ENCODE measurements around the gene GAPDHS.

DNA sequence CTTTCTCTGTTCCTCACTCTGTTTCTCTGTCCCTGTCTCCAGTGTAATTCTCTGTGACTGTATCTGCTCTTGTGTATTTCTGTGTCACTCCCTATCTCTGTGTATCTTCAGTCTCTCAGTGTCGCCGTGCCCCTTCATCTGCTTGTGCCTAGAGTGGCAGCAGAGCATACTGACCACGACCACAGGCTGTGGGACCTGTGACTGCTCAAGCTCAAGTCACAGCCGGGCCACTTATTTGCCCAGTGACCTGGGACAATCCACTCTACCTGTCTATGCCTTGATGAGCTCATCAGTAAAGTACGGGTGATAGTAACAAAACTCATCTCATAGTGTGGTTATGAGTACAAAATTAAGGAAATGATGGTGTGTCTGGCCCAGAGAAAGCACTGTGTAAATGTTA lies 20.8 kb downstream of the GAPDHS start:
- TF ChIP-seq POLR2A (IDR thresholded peaks at IDR 0.05) = no peak
- TF ChIP-seq, protein P1, sequence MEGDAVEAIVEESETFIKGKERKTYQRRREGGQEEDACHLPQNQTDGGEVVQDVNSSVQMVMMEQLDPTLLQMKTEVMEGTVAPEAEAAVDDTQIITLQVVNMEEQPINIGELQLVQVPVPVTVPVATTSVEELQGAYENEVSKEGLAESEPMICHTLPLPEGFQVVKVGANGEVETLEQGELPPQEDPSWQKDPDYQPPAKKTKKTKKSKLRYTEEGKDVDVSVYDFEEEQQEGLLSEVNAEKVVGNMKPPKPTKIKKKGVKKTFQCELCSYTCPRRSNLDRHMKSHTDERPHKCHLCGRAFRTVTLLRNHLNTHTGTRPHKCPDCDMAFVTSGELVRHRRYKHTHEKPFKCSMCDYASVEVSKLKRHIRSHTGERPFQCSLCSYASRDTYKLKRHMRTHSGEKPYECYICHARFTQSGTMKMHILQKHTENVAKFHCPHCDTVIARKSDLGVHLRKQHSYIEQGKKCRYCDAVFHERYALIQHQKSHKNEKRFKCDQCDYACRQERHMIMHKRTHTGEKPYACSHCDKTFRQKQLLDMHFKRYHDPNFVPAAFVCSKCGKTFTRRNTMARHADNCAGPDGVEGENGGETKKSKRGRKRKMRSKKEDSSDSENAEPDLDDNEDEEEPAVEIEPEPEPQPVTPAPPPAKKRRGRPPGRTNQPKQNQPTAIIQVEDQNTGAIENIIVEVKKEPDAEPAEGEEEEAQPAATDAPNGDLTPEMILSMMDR (IDR thresholded peaks at IDR 0.05) = no peak
- no peak for TF ChIP-seq POLR2AphosphoS5 (IDR thresholded peaks at IDR 0.05; ENCODE audit: insufficient read depth in 1 of 2, low read depth in 1 of 2)

Data from vagina (tissue), 2 donors.